Measurements from ENCODE around the gene OR6M1. TPM values are rescaled to one million over a fixed set of nuclear protein-coding genes. Genes with fewer than 3 reads are reported as not detected.

The OR6M1 gene

GRCh38 chr11:123757976-123758375 lies 48.2 kb downstream of the OR6M1 start:
- WGBS, 2 donors (ENCODE audit: extremely low coverage in 2 of 2, insufficient read length in 2 of 2, insufficient replicate concordance in 1 of 2) = no CpG with 5 or more reads among the region's 3 CpGs
- Histone ChIP-seq H3K79me1 (ENCODE audit: low read depth, low read length) (no peaks in the 10 kb centered on the region), H3K36me3 (replicated peaks in 1 of 2; ENCODE audit: control insufficient read depth in 2 of 2, insufficient read depth in 2 of 2, low read length in 2 of 2) (no peaks in the 10 kb centered on the region)

GRCh38 chr11:123755813-123756212 lies 50.3 kb downstream of the OR6M1 start:
- no peak overlapping the region for H4K91ac ChIP-seq (ENCODE audit: low read depth, low read length, poor library complexity)
- WGBS, 2 donors (ENCODE audit: extremely low coverage in 2 of 2, insufficient read length in 2 of 2, insufficient replicate concordance in 1 of 2) = no CpG with 5 or more reads among the region's 3 CpGs
- H3K4me3 ChIP-seq (ENCODE audit: low read length in 2 of 2) = no peak overlapping the region
- H3K27me3 ChIP-seq (ENCODE audit: control insufficient read depth in 3 of 3, insufficient read depth in 3 of 3, low read depth in 1 of 3, low read length in 3 of 3) = peaks cover 0 to 3% (median 0%) of the 10 kb centered on the region in 3 experiments
- no peaks in the 10 kb centered on the region for H3K4me1 ChIP-seq (ENCODE audit: control insufficient read depth in 2 of 2, insufficient read depth in 1 of 2, low read depth in 1 of 2, low read length in 2 of 2)
- no peak overlapping the region for H2BK12ac ChIP-seq (ENCODE audit: low read length)
- H2AK5ac ChIP-seq (ENCODE audit: low read depth, low read length) = no peak overlapping the region
- H2AFZ ChIP-seq (ENCODE audit: low read length) = no peak overlapping the region
- H3K14ac ChIP-seq (ENCODE audit: low read length) = no peak overlapping the region
- DNase-seq (ENCODE audit: low spot score) = no peak
- no peak overlapping the region for H3K18ac ChIP-seq (ENCODE audit: low read length)
- no peak overlapping the region for H3K4ac ChIP-seq (ENCODE audit: low read length)
- no peak overlapping the region for H3K4me2 ChIP-seq (ENCODE audit: insufficient read depth, low read length, poor library complexity, severe bottlenecking)
- H3K9ac ChIP-seq (ENCODE audit: low read depth, low read length, poor library complexity) = no peak overlapping the region
- H2BK120ac ChIP-seq (ENCODE audit: low read depth, low read length) = no peak overlapping the region
- no peak overlapping the region for H3K27ac ChIP-seq (replicated peaks; ENCODE audit: low read length)
- no peaks in the 10 kb centered on the region for H3K36me3 ChIP-seq (replicated peaks in 1 of 2; ENCODE audit: control insufficient read depth in 2 of 2, insufficient read depth in 2 of 2, low read length in 2 of 2)
- H2BK5ac ChIP-seq (ENCODE audit: low read length) = no peak overlapping the region
- H2BK15ac ChIP-seq (ENCODE audit: low read length) = no peak overlapping the region
- H4K8ac ChIP-seq (ENCODE audit: low read depth, low read length) = no peak overlapping the region
- no peak overlapping the region for H3K23ac ChIP-seq (ENCODE audit: low read depth, low read length, poor library complexity)
- no peaks in the 10 kb centered on the region for H3K79me1 ChIP-seq (ENCODE audit: low read depth, low read length)
- H3K9me3 ChIP-seq (replicated peaks in 1 of 2; ENCODE audit: control insufficient read depth in 2 of 2, insufficient read depth in 1 of 2, low read depth in 1 of 2, low read length in 2 of 2) = no peaks in the 10 kb centered on the region

More at GRCh38 chr11:123757976-123758375, 48.2 kb downstream of the OR6M1 start:
- Histone ChIP-seq H2BK15ac (ENCODE audit: low read length) (no peak overlapping the region), H4K8ac (ENCODE audit: low read depth, low read length) (no peak overlapping the region), H3K4me2 (ENCODE audit: insufficient read depth, low read length, poor library complexity, severe bottlenecking) (no peak overlapping the region), H2BK12ac (ENCODE audit: low read length) (no peak overlapping the region), H3K4ac (ENCODE audit: low read length) (no peak overlapping the region), H3K23ac (ENCODE audit: low read depth, low read length, poor library complexity) (no peak overlapping the region), H2BK120ac (ENCODE audit: low read depth, low read length) (no peak overlapping the region), H3K27ac (replicated peaks; ENCODE audit: low read length) (no peak overlapping the region), H2AFZ (ENCODE audit: low read length) (no peak overlapping the region), H3K9me3 (replicated peaks in 1 of 2; ENCODE audit: control insufficient read depth in 2 of 2, insufficient read depth in 1 of 2, low read depth in 1 of 2, low read length in 2 of 2) (peaks cover 0 to 1% of the 10 kb centered on the region in 2 donors), H3K4me1 (ENCODE audit: control insufficient read depth in 2 of 2, insufficient read depth in 1 of 2, low read depth in 1 of 2, low read length in 2 of 2) (no peaks in the 10 kb centered on the region), H3K9ac (ENCODE audit: low read depth, low read length, poor library complexity) (no peak overlapping the region), H3K14ac (ENCODE audit: low read length) (no peak overlapping the region), H3K4me3 (ENCODE audit: low read length in 2 of 2) (no peak overlapping the region), H3K18ac (ENCODE audit: low read length) (no peak overlapping the region), H4K91ac (ENCODE audit: low read depth, low read length, poor library complexity) (no peak overlapping the region), H2AK5ac (ENCODE audit: low read depth, low read length) (no peak overlapping the region), H2BK5ac (ENCODE audit: low read length) (no peak overlapping the region), H3K27me3 (ENCODE audit: control insufficient read depth in 3 of 3, insufficient read depth in 3 of 3, low read depth in 1 of 3, low read length in 3 of 3) (peaks cover 0 to 3% (median 0%) of the 10 kb centered on the region in 3 experiments)
- no peak for DNase-seq (ENCODE audit: low spot score)

Small RNA genes within 50 kb of the gene (small RNA-seq; reads per million reads assigned to genes)
- not detected for gene RNU1-21P (ENCODE audit: insufficient read depth)

All from neuronal stem cell (in vitro differentiated cells).